Activated CD4-positive, CD25-positive, alpha-beta regulatory T cell treated with anti-CD3 and anti-CD28 coated beads, Interleukin-2, amount 50 U/mL, for 72 hours (primary cell): ENCODE data around the gene HLCS.
"Not testable (repeated sequence)": the region's sequence is repeated elsewhere in the genome, so short reads cannot be mapped to it uniquely, and the experiment has no call there.

Experiments used
- DNase-seq: peaks from one replicate; pipeline ENCODE4 v3.0.0; 2021

HLCS gene

GRCh38 chr21:36955783-36956182 lies 10.7 kb downstream of the HLCS start:
- DNase-seq, result no peak

GRCh38 chr21:36952331-36952730 lies 14.1 kb downstream of the HLCS start:
- not testable (repeated sequence) for DNase-seq

DNA sequence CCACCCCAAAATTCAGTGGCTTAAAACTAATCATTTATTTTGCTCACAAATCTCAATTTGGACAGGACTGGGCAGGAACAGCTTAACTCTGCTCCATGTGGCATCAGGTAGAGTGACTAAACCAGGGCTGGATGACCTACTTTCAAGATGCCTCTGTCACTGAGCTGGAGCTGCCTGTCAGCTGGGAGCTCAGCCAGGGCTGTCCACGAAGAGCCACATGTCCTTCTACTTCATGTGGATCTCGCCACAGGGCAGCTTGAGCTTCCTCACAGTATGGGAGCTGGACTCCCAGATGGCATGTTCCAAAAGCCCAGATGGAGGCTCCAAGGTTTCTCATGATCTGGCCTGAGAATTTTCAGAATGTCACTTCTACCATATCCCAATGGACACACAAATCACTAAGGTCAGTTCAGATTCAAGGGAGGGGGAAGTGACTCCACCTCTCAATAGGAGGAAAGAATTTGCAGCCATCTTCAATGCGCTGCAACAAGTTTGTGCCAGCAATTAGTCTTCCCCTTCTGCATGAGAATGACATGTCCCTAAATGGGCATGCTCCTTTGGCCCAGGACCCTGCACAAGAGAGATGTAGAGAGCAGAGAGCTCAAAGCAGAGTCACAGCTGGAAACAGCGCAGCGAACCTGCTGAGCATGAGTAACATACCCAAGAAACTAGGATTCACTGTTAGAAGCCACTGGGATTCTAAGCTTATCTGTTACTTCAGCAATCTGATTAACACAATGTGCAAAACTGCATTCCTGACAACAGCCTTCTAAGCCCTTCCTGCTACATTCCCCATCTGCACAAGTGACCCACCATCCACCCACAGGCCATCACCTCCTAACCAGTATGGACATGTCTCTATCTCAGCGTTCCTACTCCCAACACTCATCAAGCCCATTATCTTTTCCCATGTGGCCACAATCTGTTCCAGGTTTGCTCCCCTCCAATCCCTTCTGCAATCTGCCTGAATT lies 17.0 kb downstream of the HLCS start:
- no peak for DNase-seq

GRCh38 chr21:36948686-36949085 lies 17.8 kb downstream of the HLCS start:
- DNase-seq, result no peak

- no peak for DNase-seq
Measured at GRCh38 chr21:36946949-36947356, 19.5 kb downstream of the HLCS start.

GRCh38 chr21:36945496-36946138 lies 20.9 kb downstream of the HLCS start:
- DNase-seq, result no peak

- DNase-seq, result no peak
Measured at GRCh38 chr21:36936361-36937135, 29.9 kb downstream of the HLCS start.

GRCh38 chr21:36934864-36935420 lies 31.5 kb downstream of the HLCS start:
- no peak for DNase-seq

DNA sequence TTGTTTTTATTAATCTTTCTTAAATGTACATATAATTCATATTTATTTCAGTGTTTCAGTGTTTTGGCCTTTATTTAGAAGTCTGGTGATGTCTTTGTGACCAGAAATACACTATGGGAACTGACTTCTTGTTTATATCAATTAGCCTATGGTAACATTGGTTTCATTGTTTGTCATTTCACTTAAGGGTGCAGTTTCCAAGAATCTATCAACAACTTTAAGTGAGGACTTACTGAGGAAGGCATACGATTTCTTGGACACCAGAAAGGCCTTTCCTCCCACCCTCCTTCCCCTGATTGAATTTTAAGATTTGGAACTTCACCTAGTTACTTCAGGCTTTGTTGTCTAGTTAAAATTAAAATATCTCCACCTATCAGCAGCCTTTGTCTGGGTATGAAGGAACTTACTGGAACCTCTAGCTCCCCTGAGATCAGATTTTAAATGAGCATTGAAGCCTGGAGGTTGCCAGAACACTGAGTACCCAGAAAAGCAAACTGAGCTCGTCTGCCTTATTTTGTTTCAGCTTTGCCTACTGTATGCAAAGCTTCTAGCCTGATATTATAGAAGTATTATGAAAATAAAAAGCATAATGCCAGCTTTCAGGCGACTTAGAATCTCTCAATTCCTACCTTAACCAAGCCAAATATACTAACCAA lies 34.2 kb downstream of the HLCS start:
- DNase-seq, result no peak

DNA sequence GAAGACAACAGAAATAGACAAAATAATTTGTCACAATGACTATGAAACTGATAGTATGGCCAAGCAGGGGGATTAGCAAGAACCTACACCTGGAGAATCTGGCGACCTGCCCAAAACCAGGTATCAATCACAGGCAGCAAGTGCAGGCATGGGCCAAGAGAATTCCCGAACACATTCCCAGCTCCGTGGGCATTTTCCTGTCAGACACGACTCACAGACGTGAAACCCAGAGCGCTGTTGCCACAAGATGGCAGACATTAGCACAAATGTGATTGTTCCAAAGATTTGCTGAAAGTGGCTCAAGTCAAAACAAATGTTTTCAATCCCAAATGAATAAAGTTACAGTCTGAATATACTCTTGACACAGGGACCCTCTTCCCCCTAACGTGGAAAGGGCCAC lies 36.8 kb downstream of the HLCS start:
- DNase-seq, result no peak

DNA sequence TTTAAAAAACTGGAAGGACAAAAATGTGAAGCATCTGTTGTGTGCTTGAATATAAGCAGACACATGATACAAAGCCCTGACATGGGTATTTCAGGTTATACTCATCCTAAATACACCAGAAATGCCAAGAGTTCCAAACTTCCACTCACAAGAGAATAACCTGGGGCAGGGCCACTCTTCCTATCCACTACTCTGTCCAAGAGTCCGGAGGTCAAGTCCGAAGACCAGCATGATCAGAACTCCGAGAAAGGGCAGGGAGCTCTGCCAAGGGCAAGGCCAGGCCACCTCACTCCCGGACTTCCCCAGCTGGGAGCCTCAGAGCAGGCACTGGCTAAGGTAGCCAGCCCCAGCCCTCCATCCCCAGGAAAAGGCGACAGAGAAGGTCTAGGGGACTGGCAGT lies 37.5 kb downstream of the HLCS start:
- no peak for DNase-seq

DNA sequence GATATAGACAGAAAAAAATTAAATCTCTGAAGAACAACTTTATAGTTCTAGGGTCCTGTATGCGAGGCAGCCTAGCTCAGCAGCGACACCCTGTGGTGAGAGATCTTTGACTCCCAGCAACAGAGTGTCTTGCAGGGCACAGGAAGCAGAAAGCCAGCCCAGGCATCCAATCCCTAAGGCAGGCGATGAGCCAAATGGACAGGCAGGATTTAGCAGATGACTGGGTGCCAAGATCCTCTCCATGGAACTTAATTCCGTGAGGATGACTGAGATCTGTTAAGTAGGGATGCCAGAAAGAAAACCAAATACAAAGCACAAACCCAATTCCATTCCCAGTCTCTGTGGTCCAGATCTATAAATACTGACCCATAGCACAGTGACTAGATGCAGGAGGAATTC lies 38.8 kb downstream of the HLCS start:
- DNase-seq, result peak; percentile 75

DNA sequence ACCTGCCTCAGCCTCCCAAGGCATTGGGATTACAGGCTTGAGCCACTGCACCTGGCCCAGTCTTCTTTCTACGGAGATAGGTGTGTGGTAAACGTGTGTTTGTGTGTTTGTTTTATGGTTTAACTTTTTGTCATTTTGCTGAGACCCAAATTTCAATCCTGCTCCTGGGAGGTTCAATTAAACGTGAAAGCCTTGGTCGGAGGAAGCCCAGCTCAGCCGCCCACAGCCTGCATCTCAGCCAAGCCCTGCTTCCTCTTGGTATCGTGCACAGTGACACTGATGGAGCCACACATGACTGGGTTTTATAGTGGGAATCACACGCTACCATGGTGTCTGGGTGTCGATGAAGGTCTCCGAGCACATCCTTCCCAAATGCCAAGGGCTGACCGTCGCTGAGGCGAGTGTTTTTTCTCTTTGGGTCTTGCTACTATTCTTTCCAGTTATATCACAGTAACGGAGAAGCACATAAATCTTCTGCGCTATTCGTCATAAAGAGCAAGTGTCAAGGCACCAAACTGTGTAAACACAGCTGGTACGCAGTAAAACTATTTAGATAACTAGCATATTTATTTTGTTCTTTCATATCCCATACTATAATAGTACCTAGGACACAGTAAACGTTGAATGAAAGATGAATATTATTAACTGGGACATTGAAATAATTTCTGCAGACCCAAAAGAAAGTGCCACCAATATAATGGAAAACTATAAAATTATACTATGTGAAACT lies 39.3 kb downstream of the HLCS start:
- no peak for DNase-seq

DNA sequence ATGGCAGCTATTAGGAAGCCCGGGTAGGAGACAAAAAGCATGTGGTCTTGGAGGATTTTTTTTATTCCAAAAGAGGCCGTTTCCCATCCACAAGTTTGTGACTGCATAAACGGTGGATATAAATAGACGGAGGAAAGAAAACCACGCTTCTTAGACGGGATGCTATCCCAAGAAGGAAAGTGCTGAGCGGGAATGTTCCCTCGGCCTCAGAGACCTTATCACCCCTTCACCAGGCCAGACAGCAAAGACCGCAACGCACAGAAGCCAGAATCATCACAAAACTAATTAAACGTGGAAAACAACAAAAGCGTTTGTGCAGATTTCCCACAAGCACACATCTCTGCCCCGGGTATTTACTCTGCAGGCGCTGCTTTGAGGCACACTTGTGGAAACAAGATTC lies 43.2 kb downstream of the HLCS start:
- no peak for DNase-seq

- no peak for DNase-seq
Measured at GRCh38 chr21:36922861-36923260, 43.6 kb downstream of the HLCS start.

DNA sequence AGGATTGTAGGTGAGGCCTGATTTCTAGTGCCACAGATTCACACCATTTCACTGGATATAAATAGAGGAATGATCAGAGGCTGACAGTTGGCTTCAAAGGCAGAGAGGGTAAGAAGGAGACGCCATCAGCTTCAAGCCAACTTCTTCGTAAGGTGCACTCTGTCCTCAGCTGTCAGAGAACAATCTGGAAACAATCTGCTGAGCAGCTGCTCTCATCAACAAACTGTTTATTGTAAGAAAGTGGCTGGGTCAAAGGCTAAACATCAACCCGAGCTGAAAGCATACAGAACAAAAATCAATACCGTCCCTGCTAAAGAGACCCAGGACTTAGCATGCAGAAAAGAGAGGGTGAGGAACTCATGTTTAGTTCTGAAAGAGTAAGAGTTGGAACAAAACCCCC lies 48.2 kb downstream of the HLCS start:
- no peak for DNase-seq

DNA sequence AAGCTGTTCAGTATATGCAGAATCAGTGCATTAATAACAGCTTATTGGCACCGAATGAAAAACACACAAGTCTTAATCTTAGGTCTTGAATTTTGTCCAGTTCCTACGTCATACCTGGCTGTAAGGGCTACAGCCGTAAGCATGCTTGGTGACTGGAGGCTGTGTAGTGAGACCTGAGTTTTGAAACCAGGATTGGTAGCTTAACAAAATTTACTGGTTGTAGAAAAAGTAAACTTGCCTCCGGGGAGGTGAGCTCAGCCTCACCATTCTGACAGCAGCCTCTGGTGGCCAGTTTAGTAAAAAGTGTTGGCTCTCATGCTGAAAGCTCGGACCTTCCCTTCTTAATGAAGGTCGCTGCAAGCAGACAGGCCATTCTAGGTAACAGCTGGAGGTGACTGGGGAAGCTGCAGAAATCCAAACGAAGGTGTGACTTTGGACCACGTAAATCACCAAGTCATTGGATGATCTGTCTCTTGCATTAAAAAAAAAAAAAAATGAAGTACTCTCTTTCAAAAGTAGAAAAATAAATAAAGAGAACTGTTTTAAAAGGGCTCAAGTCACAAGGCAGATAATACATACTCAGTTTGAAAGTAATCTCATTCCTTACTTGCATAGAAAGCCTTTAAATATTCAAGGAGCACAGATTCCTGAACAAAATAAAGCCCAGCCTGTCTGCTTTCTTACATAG lies 48.9 kb downstream of the HLCS start:
- no peak for DNase-seq

DNA sequence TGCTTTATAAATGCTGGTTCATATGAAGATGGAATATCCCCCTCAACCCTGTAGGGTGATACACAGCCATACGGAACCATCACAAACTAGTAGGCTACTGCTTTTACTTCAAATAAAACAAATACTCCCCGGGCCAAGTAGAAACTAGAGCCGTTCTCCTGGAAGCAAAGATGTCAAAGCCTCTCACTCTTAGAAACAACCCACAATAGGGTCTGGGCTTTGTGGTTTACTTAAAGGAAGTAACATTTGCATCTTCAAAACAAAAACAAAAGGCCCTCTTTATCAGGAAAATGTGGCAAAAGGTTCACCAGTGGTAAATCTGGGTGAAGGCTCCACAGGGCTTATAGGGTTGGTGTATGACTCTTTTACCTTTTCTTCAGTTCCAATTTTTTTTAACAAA lies 49.8 kb downstream of the HLCS start:
- no peak for DNase-seq

DNA sequence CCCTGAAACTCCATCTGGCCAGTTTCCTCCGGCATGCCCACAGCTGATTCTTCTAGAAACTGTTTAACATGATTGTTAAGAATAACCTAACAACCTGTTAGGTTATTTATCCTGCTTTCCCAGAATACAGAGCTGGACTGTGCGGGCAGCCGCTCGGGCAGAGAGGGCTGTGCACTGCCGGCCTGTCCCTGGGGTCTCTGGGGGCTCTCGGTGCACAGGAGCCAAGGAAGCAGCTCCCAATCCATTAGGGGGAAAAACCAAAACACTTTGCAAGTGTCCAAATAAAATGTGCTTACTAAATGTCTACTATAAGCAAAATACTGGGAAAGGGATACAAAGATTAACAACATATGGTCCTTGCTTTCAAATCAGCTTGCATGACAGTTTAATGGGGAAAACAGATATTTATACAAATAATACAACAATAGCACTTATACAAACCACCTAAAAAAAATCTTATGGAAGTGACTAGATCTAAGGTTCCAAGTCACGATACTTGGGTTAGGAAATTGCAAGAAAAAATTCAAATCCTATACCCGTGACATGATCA lies 50.7 kb downstream of the HLCS start:
- DNase-seq, result no peak

GRCh38 chr21:36915014-36915695 lies 51.3 kb downstream of the HLCS start:
- no peak for DNase-seq
